KOPT-K1 (cell line): Measurements from ENCODE around the gene RPS13.
"Not testable (repeated sequence)": the region's sequence is repeated elsewhere in the genome, so short reads cannot be mapped to it uniquely, and the experiment has no call there.

ENCODE experiments used
- H3K27ac ChIP-seq: fragments of 200-600 bp; sonication (generic); 2 replicates; pipeline ENCODE4 v1.5.1; 2016; ENCODE audit warnings: antibody characterized with exemption, mild to moderate bottlenecking, low read depth, low read length; ENCODE audit not compliant: poor library complexity, severe bottlenecking
- H3K36me3 ChIP-seq: fragments of 200-600 bp; sonication (generic); 2 replicates; pipeline ENCODE4 v1.5.1; 2017; ENCODE audit warnings: antibody characterized with exemption, mild to moderate bottlenecking, low read length, moderate library complexity; ENCODE audit not compliant: insufficient read depth
- H3K9me3 ChIP-seq: fragments of 200-600 bp; sonication (generic); 2 replicates; pipeline ENCODE4 v1.5.1; 2017; ENCODE audit warnings: antibody characterized with exemption, low read length, mild to moderate bottlenecking; ENCODE audit not compliant: insufficient read depth, poor library complexity, severe bottlenecking

Gene RPS13

GRCh38 chr11:17066691-17067090 is 10.8 kb downstream of the RPS13 start:
- Histone ChIP-seq H3K27ac (no peak overlapping the region), H3K36me3 (no peaks in the 10 kb centered on the region), H3K9me3 (no peaks in the 10 kb centered on the region)

GRCh38 chr11:17063171-17064002 is 14.1 kb downstream of the RPS13 start:
- H3K9me3 ChIP-seq = no peaks in the 10 kb centered on the region
- no peaks in the 10 kb centered on the region for H3K36me3 ChIP-seq
- H3K27ac ChIP-seq = no peak overlapping the region

- H3K27ac ChIP-seq, H3K9me3 ChIP-seq, H3K36me3 ChIP-seq: not testable (repeated sequence)
Observed at GRCh38 chr11:17051146-17051545, 26.3 kb downstream of the RPS13 start.

- not testable (repeated sequence) for H3K27ac ChIP-seq, H3K9me3 ChIP-seq, H3K36me3 ChIP-seq
Observed at GRCh38 chr11:17048491-17048890, 29.0 kb downstream of the RPS13 start.

GRCh38 chr11:17046690-17047089 is 30.8 kb downstream of the RPS13 start:
- no peaks in the 10 kb centered on the region for H3K9me3 ChIP-seq
- H3K27ac ChIP-seq = no peak overlapping the region
- no peaks in the 10 kb centered on the region for H3K36me3 ChIP-seq

DNA sequence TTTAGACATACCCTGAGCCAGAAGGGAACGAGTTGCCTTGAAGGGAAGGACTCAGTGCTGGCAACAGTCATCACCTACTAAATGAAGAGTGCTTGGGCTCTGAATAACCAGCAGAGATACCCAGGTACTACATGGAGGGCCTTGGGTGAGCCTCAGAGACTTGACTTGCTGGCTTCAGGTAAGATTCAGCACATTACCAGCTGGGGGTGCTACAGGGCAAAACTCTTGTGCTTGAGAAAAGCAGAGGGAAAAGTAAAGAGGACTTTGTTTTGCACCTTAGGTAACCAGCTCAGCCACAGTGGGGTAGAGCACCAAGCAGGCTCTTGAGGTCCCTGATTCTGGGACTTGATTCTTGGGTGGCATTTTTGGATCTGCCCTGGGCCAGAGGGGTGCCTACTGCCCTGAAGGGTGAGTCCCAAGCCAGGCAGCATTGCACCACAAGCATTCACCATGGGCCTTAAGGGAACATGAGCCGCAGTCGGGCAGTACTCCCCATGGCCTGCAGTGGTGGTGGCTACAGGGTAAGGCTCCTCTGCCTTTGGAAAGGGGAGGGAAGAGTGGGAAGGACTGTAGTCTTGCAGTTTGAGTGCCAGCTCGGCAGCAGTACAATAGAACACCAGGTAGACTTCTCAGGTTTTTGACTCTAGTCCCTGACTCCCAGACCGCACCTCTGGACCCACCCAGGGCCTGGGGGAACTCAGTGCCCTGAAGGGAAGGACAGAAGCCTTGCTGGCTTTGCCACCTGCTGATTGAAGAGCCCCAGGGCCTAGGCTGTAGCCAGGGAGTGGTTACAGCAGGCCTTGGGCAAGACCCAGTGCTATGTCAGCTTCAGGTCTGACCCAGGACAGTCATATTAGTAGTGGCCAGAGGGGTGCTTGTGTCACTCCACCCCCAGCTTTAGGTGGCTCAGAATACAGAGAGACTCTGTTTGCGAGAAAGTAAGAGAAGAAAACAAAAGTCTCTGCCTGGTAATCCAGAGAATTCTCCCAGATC is 40.5 kb downstream of the RPS13 start:
- Histone ChIP-seq H3K36me3 (no peaks in the 10 kb centered on the region), H3K9me3 (no peaks in the 10 kb centered on the region), H3K27ac (no peak overlapping the region)

DNA sequence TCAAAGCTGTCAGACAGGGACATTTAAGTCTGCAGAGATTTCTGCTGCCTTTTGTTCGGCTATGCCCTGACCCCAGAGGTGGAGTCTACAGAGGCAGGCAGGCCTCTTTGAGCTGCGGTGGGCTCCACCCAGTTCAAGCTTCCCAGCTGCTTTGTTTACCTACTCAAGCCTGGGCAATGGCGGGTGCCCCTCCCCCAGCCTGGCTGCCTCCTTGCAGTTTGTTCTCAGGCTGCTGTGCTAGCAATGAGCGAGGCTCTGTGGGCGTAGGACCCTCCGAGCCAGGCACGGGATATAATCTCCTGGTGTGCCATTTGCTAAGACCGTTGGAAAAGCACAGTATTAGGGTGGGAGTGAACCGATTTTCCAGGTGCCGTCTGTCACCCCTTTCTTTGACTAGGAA is 43.4 kb downstream of the RPS13 start:
- H3K9me3 ChIP-seq, H3K27ac ChIP-seq, H3K36me3 ChIP-seq: not testable (repeated sequence)

DNA sequence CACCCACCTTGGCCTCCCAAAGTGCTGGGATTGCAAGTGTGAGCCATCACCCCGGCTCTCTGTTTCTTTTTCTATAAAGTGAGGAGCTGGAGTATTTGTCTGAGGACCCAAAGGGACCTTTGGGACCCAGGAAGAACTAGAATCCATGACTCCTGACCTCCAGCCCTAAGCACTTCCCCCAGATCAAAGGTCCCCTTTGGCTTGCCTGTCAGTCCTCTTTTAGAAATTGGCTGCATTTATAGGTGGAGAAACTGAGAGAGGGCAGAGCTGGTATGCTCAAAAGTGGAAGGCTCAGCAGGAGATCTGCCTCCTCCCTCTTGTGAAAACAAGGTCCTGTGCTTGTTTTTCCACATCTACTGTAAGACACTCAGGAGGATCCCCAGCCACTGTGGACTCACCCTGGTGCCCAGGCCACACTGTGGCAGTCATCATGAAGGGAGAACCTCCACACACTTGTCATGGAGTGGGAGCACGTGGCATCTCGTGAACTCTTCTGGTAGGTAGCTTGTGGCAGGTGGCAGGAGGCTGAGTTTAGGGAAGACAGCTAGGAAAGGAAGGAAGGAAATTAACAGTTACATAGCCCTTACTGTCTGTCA is 50.9 kb downstream of the RPS13 start:
- no peak overlapping the region for H3K27ac ChIP-seq
- no peaks in the 10 kb centered on the region for H3K36me3 ChIP-seq
- H3K9me3 ChIP-seq = no peaks in the 10 kb centered on the region

DNA sequence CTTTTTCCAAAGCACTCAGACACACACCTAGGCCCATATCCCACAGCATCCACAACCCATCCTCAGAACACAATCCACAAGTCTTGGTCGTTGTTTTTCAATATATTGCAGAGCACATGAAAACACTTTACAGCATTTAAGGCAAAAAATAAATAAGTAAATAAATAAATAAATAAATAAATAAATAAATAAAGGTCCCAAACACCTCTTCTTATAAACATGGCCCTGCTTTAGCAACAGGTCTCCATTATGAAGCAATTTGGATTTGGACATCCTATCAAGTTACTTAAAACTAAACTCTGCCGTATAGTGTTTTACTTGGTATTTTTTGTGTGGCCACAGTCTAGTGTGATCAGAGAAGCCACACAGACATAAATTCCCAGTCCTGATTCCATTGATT is 52.5 kb downstream of the RPS13 start:
- H3K27ac ChIP-seq = no peak overlapping the region
- no peaks in the 10 kb centered on the region for H3K36me3 ChIP-seq
- no peaks in the 10 kb centered on the region for H3K9me3 ChIP-seq
